Femur (tissue), 1 donor: ENCODE data around the gene KATNIP.
"Not testable (repeated sequence)": the region's sequence is repeated elsewhere in the genome, so short reads cannot be mapped to it uniquely, and the experiment has no call there.

Experiments
- DNase-seq: peaks from one replicate; pipeline ENCODE4 v3.0.0-alpha.2; 2017

KATNIP gene

GRCh38 chr16:27538528-27538927 is 11.4 kb upstream of the KATNIP start:
- no peak for DNase-seq

DNA sequence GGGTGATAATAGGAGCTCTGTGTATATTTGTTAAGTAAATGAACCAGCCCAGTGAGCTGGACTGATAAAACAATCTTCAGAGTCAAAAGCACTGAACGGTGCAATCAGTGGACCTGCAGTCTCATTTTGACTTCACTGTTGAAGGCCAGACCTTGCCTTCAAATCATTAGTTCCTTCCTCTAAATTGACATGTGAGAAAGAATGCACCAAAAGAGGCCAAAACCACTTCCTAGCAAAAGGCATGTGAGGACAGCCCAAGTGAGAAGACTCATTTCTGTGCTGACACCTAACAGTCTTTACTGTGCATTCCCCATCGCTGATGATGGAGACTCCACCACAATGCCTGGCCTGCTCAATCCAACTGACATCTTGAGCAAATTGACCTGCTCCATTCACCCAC is 10.8 kb upstream of the KATNIP start:
- DNase-seq, result no peak

DNA sequence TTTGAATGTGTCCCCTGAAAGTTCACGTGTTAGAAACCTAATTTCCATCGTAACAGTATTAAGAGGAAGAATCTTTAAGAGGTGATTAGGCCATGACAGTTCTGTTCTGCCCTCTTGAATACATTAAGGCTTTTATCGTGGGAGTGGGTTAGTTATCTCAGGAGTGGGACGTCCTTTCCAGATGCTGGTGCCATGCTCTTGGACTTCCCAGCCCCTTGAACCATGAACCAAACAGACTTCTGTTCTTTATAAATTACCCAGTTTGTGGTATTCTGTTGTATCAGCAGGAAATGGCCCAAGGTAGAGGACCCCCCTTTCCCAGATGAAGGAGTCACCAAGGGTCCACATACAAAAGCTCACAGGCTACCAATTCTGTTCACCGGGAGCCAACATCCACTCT is 10.3 kb upstream of the KATNIP start:
- no peak for DNase-seq

DNA sequence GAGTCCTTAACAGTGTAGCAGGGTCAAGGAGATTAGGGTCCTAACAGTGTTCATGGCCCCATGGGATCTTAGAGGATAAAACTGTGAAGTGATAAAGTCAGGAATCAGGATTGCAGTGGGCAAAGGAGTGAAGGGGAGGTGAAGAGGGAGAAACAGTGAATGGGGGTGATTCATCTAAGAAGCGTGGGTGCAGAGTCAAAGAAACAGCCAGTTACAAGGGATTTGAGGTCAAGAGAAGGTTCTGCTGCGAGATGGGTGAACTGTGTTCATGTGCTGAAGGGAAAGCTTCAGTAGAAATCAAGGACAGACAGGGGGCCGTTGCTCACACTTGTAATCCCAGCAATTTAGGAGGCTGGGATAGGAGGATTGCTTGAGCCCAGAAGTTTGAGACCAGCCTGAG is 6.1 kb upstream of the KATNIP start:
- DNase-seq, result no peak

DNA sequence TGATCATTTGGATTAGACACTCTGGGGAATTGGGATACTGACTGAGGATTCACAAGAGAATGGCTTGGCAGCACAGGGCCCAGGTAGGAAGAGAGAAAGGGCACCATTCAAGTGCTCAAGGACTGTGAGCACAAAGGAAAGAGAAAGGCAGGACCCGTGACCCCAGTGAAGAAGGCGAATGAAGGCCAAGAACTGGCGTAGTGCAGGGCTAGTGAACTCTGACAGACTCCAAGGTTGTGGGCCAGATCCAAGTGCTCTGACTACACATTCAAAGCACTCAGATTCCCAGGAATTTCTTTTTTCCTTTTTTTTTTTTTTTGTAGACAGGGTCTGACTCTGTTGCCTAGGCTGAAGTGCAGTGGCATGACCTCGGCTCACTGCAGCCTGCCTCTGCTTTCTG is 5.3 kb upstream of the KATNIP start:
- no peak for DNase-seq

GRCh38 chr16:27547134-27547533 is 2.8 kb upstream of the KATNIP start:
- DNase-seq, result no peak

DNA sequence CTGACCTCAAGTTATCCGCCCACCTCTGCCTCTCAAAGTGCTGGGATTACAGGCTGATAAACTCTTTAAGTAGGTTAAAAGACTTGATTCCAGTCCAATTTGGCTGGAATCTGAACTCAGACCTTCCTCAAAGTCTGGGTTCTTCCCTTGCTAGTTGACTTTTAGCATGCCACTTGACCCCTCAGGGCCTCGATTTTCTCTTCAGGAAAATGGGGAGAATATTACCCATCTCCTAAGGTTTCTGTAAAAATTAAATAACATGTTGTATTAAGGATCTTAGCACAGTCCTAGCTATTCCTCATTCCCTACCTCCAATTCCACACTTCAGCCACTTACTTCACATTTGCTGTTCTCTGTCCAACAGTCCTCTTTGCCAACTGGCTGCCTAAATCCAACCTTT is 2.1 kb upstream of the KATNIP start:
- no peak for DNase-seq

DNA sequence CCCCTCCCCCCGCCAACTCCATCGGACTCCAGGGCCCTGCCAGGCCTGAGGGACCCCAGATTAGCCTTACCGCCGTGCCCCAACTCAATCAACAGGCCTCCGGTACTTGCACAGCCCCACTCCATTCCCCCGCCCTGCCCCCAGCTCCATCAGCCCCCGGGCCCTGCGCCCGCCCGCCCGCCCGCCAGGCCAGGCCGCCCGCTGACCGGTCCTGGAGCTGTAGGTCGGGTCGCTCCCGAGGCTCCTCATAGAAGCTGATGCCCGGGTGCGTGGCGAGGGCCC is 539 bp upstream of the KATNIP start:
- DNase-seq, result no peak

DNA sequence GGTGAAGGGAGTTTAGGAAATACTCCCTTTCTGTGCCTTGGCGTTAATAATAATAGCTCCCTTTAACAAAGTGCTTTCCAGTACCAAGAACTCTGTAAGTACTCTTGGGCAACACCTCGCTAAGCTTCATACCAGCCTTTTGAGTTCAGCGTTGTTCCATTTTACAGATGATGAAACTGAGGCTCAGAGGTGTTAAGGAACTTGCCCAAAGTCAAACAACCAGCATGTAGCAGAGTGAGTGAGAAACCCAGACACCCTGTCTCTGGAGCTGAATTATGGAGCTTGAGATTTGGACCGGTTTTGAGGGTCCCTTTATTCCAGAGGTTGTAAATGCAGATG is 607 bp downstream of the KATNIP start:
- no peak for DNase-seq

DNA sequence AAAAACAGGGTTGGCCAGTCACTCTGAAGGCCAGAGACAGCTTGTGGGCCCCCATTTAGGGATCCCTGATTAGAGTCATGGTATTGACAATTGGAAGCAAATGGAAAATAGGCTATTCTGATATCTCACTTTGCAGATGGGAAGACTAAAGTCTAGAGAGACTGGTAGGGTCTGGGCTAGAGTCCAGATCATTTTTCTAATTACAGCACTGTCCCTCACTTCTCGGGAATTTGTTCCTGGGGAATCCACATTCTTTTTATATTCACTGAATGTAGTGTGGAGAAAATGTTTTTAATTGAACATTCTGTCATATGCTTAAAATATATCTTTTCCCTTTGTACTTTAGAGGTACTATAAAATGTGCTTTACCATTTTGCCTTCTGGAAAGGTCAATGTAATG is 1.1 kb downstream of the KATNIP start:
- no peak for DNase-seq

GRCh38 chr16:27556471-27556870 is 6.5 kb downstream of the KATNIP start:
- no peak for DNase-seq

DNA sequence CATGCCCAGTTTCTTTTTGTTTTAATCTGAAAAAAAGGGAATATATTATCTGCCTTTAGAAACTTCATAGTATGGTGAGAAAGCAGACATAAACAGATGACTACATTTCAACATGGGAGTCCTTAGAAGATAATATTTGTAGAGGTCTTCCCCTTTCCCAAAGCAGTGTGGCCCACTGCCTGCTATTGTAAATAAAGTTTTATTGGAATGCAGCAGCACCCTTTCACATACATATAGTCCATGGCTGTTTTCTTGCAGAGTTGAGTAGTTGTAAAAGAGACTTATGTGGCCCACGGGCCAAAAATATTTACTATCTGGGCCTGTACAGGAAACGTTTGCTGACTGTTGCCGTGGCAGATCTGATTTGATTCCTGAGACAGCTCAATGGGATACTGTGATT is 8.5 kb downstream of the KATNIP start:
- no peak for DNase-seq

GRCh38 chr16:27558932-27559331 is 9.0 kb downstream of the KATNIP start:
- no peak for DNase-seq

DNA sequence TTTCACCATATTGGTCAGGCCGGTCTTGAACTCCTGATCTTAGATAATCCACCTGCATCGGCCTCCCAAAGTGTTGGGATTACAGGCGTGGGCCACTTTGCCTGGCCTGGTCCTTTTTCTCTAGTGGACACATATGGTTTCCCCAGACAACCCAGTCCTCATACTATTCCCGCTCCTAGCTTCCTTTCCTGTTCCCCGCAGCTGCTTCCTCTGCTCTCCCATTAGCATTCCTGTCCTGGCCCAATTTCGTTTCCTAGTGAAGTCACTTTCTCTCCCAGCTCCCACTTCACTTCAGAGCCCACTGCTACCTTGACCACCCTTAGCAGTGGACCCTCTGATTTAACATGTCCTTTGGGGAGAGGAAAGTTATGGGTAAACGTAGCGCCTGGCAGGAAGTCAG is 11.3 kb downstream of the KATNIP start:
- DNase-seq, result no peak

GRCh38 chr16:27564224-27564623 is 14.3 kb downstream of the KATNIP start:
- DNase-seq, result no peak

DNA sequence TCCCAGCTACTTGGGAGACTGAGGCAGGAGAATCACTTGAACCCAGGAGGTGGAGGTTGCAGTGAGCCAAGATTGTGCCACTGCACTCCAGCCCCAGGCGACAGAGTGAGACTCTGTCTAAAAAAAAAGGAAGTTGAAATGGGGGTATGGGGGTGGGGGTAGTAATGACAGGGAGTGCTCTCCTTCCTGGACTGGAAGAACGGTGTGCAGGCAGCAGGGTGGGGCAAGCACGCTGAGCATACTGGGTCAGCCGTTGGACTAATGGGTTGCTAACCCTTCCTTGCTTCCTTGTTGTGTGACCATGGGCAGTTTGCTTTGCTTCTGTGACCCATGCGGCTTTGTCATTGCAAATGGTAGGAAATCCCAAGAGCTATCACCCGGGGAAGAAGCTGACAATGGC is 16.5 kb downstream of the KATNIP start:
- no peak for DNase-seq

DNA sequence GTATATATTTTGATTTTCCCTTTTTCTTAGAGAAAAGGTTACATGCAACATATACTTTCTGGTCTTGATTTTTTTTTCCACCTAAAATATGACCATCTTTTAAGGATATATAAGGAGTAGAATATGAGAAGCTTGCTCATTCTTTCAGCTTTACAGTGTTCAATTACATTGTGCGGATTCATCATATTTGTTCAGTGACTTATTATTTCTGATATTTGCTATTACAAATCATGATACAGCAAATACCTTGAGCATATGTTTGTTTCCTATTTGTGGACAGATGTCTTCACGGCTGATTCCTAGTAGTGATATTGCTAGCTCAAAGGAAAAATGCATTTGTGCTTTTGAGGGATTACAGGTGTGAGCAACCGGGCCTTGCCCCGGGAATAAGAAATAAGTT is 18.1 kb downstream of the KATNIP start:
- DNase-seq, result no peak

DNA sequence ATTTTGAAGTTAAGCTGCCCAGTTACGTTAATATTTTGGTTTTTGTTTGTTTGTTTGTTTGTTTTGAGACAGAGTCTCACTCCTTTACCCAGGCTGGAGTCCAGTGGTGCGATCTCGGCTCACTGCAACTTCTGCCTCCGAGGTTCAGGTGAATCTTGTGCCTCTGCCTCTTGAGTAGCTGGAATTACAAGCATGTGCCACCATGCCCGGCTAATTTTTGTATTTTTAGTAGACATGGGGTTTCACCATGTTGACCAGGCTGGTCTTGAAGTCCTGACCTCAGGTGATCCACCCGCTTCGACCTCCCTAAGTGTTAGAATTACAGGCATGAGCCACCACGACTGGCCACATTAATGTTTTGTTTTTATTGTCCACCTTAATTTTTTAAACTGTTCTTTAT is 21.0 kb downstream of the KATNIP start:
- not testable (repeated sequence) for DNase-seq

- DNase-seq, result no peak
Observed at GRCh38 chr16:27571433-27572326, 21.7 kb downstream of the KATNIP start.

DNA sequence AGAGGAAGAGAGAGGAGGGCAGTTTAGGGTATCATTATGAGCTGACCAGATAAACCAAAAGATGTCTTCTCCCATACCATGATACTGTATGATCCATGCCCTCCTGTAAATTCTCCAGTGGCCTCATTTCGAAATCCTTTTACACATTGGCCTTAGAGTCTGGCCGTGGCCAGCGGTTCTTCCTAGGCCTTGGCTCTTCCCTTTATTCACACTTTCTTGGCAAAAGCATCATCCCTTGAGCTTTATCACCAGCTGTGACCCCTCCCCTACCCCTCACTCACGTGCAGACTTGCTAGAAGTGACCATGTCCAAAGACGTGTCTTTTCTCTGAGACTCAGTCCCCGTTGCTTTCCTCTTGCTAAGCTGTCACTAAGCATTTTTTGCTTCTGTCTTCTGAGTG is 22.8 kb downstream of the KATNIP start:
- DNase-seq, result peak; percentile 41

- no peak for DNase-seq
Observed at GRCh38 chr16:27576729-27577128, 26.8 kb downstream of the KATNIP start.

DNA sequence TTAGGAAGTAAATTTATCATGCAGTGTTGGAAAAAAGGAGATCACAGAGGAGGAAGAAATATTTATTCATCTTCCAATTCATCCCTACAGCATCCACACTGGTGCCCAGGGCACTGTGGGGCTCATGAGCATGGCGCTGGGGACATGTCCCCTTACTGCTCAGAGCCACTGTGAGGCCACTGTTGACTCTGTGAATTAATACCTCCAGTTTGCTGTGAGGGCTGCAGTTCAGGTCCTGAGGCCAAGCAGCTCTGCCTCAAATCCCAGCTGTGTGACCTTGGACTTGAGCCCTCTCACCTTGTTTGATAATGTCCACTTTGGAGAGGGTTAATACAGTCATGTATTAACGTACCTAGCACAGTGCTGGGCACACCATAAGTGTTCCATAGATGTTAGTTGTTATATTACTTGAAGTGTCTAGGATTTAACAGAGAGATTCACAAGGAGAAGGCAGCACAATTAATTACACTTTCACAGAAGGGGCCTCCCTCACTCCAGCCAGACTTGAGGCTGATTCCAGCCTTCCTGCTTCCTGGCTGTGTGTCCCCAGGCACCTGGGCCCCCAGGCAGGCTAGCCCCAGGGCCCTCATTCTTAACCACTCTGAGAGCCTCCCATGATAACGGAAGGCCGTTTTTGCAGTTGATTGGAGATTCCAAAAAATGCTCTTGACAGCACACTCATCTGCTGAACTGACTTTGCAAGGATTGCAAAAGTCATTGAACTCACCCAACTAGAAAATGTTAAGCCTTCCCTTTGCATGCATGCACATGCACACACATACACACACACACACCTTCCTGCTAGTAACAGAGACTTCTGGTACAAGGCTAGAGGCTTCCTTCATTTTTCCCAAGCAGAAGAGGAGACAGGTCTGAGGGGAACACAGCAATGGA is 29.4 kb downstream of the KATNIP start:
- DNase-seq, result no peak

DNA sequence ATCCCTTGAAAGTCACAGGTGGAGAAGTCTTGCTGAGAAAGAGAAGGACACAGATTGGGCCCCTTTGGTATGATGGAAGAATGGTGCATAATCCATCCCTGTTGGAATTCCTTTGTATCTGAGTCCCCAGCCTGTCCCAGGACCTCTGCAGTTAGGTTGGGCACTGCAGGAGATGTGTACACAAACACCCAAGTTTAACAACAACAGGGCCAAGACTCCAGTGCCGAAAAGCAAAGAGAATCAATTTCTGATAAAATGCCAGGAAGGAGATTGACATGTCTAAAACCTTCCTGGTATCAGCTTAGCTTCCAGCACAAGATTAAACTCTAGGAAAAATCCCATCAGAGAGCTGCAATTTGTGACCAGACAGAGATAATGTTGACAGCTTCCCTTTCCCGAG is 32.9 kb downstream of the KATNIP start:
- no peak for DNase-seq

GRCh38 chr16:27583634-27584033 is 33.7 kb downstream of the KATNIP start:
- DNase-seq, result no peak

- DNase-seq, result no peak
Observed at GRCh38 chr16:27585200-27585599, 35.3 kb downstream of the KATNIP start.
